Measurements from ENCODE around the gene LANCL3.
"Not testable (repeated sequence)": the region's sequence is repeated elsewhere in the genome, so short reads cannot be mapped to it uniquely, and the experiment has no call there.

The LANCL3 gene

DNA sequence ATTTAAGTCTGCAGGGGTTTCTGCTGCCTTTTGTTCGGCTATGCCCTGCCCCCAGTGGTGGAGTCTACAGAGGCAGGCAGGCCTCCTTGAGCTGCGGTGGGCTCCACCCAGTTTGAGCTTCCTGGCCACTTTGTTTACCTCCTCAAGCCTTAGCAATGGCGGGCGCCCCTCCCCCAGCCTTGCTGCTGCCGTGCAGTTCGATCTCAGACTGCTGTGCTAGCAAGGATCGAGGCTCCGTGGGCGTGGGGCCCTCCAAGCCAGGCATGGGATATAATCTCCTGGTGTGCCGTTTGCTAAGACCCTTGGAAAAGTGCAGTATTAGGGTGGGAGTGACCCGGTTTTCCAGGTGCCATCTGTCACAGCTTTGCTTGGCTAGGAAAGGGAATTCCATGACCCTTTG, 15.9 kb downstream of the LANCL3 start:
- H3K36me3 Mint-ChIP-seq (ENCODE audit: low read depth); H3K4me1 Mint-ChIP-seq (ENCODE audit: low read depth); intact Hi-C loops (cut with micrococcal nuclease); H3K27me3 Mint-ChIP-seq; H3K27ac Mint-ChIP-seq; H3K4me3 Mint-ChIP-seq; H3K9me3 Mint-ChIP-seq: not testable (repeated sequence)

DNA sequence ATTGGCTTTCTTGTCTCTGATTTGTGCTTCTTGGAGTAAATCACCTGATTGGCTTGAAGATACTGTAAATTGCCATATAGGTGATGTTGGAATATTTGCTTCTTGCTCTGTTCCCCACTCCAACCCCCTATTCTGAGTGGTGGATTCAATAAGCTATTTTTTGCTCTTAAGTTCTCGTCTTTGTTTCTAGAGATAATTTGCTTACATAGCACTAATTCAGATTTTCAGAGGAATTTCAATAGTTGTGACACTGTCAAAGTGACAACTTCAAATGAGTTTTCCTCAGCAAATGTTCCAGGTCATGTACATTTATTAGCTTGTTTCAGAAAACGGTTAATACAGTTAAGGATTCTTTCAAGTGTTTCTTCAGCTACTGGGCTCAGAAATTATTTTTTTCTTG, 18.6 kb downstream of the LANCL3 start:
- intact Hi-C loops (cut with micrococcal nuclease): no loop called here
- H3K4me3 Mint-ChIP-seq: no peak overlapping the region
- no peaks in the 10 kb centered on the region for H3K36me3 Mint-ChIP-seq (ENCODE audit: low read depth)
- no peak overlapping the region for H3K27ac Mint-ChIP-seq
- H3K27me3 Mint-ChIP-seq: no peaks in the 10 kb centered on the region
- H3K4me1 Mint-ChIP-seq (ENCODE audit: low read depth): no peaks in the 10 kb centered on the region
- no peaks in the 10 kb centered on the region for H3K9me3 Mint-ChIP-seq

DNA sequence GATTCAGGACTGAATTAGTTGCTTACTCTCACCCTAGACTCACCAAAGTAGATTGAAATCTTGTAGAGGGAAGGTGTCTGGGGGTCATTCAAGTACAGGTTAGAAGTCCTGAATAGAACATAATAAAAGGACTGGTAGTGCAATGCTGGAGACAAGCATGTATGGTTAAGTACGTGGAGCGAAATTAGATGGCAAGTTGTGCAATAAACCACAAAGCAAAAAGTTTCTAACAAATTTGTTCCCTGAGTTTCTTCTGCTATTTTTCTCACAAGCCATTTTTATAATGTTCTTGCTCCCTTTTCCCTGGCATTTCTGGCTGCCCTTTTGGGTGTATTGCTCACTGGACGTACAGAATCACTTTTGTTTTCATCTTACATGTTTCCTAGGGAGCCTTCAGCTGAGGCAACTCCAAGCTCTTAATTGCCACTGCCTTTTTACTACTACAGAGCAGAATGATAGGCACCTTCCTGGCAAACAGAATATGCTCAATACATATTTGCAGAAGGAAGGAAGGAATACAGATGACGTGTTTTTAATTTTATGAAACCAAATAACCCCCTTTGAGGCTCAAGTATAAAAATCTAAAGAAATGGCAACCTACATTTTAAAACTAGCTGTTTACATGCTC, 23.4 kb downstream of the LANCL3 start:
- no peaks in the 10 kb centered on the region for H3K36me3 Mint-ChIP-seq (ENCODE audit: low read depth)
- H3K4me3 Mint-ChIP-seq: no peak overlapping the region
- no peaks in the 10 kb centered on the region for H3K27me3 Mint-ChIP-seq

DNA sequence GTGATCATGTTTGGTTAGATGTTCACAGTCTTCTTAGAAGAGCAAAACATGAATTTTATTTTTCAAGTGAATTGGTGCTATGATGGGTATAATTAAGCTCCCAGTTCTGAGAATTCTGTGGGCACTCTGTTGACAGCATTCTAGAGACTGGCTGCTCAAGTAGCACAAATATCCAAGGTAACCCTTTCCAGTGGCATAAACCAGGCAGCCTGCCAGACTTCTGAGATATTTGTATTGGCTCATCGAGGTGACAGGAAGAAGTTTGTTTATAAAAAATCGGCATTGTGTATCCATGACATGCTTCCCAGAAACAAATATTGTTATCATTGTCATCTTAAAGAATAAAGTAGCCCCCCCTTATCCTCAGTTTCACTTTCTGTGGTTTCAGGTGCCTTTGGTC, 28.3 kb downstream of the LANCL3 start:
- H3K36me3 Mint-ChIP-seq (ENCODE audit: low read depth): no peaks in the 10 kb centered on the region
- H3K27me3 Mint-ChIP-seq: no peaks in the 10 kb centered on the region
- H3K4me1 Mint-ChIP-seq (ENCODE audit: low read depth): no peaks in the 10 kb centered on the region
- H3K9me3 Mint-ChIP-seq: no peaks in the 10 kb centered on the region
- intact Hi-C loops (cut with micrococcal nuclease): no loop called here
- H3K27ac Mint-ChIP-seq: no peak overlapping the region
- H3K4me3 Mint-ChIP-seq: no peak overlapping the region

More for the DNA sequence above, 23.4 kb downstream of the LANCL3 start:
- H3K27ac Mint-ChIP-seq: no peak overlapping the region
- no peaks in the 10 kb centered on the region for H3K9me3 Mint-ChIP-seq
- intact Hi-C loops (cut with micrococcal nuclease): no loop called here
- H3K4me1 Mint-ChIP-seq (ENCODE audit: low read depth): no peaks in the 10 kb centered on the region

DNA sequence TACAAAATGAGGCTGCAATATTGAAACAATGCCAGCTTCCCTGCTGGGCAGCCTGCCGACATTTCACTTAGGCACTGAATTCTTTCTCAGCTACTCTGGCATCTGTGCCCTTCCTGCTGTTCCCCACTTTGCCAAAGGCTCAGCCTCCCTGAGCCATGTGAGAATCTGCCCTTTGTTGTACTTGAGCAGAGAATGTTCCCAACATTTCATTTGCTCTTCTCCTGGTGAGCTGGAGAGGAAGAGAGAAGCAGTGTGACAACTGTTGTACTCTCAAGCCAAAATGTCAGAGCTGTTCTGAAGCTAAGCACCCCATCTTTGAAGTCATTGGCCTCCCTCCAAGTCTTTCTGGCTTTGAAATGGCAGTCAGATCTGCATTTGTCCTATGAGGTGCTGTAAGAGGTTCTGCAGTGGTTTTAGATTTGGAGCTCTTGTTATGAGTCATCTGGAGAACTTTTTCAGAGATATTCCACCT, 32.5 kb downstream of the LANCL3 start:
- Mint-ChIP-seq H3K27ac (no peak overlapping the region), H3K4me1 (ENCODE audit: low read depth) (no peaks in the 10 kb centered on the region), H3K36me3 (ENCODE audit: low read depth) (no peaks in the 10 kb centered on the region), H3K9me3 (no peaks in the 10 kb centered on the region), H3K4me3 (no peak overlapping the region), H3K27me3 (peaks cover 3% of the 10 kb centered on the region)
- intact Hi-C loops (cut with micrococcal nuclease): no loop called here

DNA sequence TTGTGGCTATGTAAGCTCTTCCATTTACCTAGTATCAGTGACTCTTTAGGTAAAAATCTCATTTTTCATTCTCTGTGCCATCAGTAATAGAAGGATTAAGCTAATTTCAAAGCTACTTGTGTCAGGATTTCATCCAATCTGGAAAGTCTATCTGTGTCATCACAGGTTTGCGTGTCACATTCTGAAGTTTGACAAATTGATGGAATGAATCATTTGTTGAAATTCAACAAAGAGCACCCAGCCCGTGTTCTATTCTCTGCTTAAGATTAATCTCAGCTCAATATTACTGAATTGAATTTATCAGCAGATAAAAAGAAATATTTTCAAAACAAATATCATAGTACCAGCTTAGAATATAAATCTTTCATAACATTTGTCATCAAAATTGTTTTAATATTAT, 35.8 kb downstream of the LANCL3 start:
- H3K9me3 Mint-ChIP-seq: no peaks in the 10 kb centered on the region
- no peaks in the 10 kb centered on the region for H3K36me3 Mint-ChIP-seq (ENCODE audit: low read depth)
- no peaks in the 10 kb centered on the region for H3K4me1 Mint-ChIP-seq (ENCODE audit: low read depth)
- no peak overlapping the region for H3K27ac Mint-ChIP-seq
- intact Hi-C loops (cut with micrococcal nuclease): no loop called here
- H3K27me3 Mint-ChIP-seq: peaks cover 3% of the 10 kb centered on the region
- H3K4me3 Mint-ChIP-seq: no peak overlapping the region

DNA sequence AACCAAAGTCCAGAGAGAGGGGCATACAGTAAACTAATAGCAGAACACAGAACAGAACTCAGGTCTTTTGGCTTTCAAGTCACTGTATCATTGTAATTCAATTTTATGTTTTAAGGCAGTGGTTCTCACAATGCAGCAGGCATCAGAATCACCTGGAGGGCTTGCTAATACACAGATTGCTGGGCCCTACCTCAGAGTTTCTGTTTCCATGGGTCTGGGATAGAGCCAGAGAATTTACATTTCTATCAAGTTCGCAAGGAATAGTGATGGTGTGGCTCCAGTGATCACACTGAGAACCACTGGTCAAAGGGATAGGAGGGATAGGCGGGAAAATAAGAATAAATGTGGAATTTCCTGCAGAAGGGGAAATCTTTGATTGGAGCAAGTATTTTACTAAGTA, 36.7 kb downstream of the LANCL3 start:
- no peaks in the 10 kb centered on the region for H3K4me1 Mint-ChIP-seq (ENCODE audit: low read depth)
- intact Hi-C loops (cut with micrococcal nuclease): no loop called here
- H3K27ac Mint-ChIP-seq: no peak overlapping the region
- H3K9me3 Mint-ChIP-seq: no peaks in the 10 kb centered on the region
- no peaks in the 10 kb centered on the region for H3K36me3 Mint-ChIP-seq (ENCODE audit: low read depth)
- peaks cover 3% of the 10 kb centered on the region for H3K27me3 Mint-ChIP-seq
- no peak overlapping the region for H3K4me3 Mint-ChIP-seq

DNA sequence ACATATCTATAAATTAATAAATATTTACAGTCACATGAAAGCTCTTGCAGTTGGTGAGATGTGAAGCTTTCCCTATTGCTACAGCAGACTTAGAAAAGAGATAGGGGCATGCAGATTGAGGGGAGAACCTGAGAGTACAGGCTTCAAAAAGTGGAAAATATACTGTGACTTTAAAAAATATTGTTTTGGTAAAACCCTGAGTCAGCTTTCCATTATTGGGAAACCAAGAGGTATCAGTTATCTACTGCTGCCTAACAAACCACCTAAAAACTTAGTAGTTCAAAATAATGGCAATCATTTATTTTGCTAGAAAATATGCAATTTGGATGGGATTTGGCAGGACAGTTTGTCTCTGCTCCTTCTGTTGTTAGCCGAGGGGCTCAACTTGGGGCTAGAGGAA, 38.3 kb downstream of the LANCL3 start:
- intact Hi-C loops (cut with micrococcal nuclease): no loop called here
- no peak overlapping the region for H3K27ac Mint-ChIP-seq
- no peaks in the 10 kb centered on the region for H3K36me3 Mint-ChIP-seq (ENCODE audit: low read depth)
- H3K9me3 Mint-ChIP-seq: no peaks in the 10 kb centered on the region
- H3K4me1 Mint-ChIP-seq (ENCODE audit: low read depth): no peaks in the 10 kb centered on the region
- H3K27me3 Mint-ChIP-seq: peaks cover 3% of the 10 kb centered on the region
- no peak overlapping the region for H3K4me3 Mint-ChIP-seq

DNA sequence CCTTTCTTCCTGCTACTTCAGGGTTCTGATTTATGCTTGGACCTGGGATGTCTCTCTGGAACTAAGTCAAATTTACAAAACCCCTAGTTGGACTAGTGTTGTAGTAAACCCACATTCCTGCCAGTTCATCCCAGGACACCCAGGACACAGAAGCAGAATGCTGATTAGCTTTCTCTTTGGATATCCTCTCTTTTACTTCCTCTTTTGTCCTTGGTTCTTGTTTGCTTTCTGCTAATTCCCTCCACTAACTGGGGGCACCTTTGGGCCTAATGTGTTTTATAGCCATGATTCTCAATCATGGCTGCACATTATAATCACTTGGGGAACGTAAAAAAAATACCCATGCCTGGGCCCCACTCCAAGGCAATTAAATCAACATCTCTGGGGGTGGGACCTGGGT, 42.5 kb downstream of the LANCL3 start:
- H3K4me3 Mint-ChIP-seq: no peak overlapping the region
- H3K27ac Mint-ChIP-seq: no peak overlapping the region
- H3K9me3 Mint-ChIP-seq: no peaks in the 10 kb centered on the region
- intact Hi-C loops (cut with micrococcal nuclease): no loop called here
- no peaks in the 10 kb centered on the region for H3K36me3 Mint-ChIP-seq (ENCODE audit: low read depth)
- no peaks in the 10 kb centered on the region for H3K4me1 Mint-ChIP-seq (ENCODE audit: low read depth)
- no peaks in the 10 kb centered on the region for H3K27me3 Mint-ChIP-seq

DNA sequence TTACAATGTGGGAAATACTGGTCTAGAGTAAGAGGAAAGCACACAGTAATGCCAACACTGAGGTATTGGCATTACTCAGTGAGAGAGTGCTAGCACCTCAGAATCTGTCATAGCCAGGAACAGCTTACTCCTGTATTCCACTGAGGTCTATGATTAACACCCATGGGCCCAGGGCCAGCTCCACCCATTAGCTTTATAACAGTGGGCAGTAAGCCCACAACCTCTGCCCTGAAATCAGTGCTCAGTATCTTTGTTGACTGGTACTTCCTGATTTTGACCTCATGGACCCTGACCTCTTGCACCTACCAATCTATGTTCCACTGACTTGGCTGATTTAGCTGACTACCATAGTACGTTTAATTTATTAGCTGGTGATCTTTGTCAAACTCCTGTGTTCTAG, 56.1 kb downstream of the LANCL3 start:
- intact Hi-C loops (cut with micrococcal nuclease): no loop called here
- Mint-ChIP-seq H3K4me1 (ENCODE audit: low read depth) (no peaks in the 10 kb centered on the region), H3K9me3 (no peaks in the 10 kb centered on the region), H3K36me3 (ENCODE audit: low read depth) (no peaks in the 10 kb centered on the region), H3K27ac (no peak overlapping the region), H3K4me3 (no peak overlapping the region), H3K27me3 (no peaks in the 10 kb centered on the region)

DNA sequence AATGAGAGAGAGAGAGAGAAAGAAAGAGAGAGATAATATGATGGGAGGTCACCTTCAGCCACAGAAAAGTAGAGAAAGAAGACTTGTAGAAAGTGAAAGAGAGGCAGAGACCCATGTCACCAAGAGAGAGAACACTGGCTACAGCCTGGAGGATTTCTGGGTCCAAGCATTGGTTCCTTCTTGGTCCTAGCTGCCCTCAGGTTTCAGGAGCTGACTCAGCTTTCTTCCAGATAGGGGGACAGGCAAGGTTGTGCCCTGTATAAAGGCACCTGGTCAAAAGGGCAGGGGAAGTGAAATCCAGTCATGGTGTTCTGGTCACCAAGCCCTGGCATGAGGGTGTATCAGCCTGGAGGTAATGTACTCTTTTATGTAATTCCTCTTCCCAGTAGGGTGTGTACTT, 66.6 kb downstream of the LANCL3 start:
- intact Hi-C loops (cut with micrococcal nuclease): no loop called here
- Mint-ChIP-seq H3K9me3 (peaks cover 15% of the 10 kb centered on the region), H3K4me1 (ENCODE audit: low read depth) (no peaks in the 10 kb centered on the region), H3K36me3 (ENCODE audit: low read depth) (no peaks in the 10 kb centered on the region), H3K4me3 (no peak overlapping the region), H3K27me3 (no peaks in the 10 kb centered on the region), H3K27ac (no peak overlapping the region)

DNA sequence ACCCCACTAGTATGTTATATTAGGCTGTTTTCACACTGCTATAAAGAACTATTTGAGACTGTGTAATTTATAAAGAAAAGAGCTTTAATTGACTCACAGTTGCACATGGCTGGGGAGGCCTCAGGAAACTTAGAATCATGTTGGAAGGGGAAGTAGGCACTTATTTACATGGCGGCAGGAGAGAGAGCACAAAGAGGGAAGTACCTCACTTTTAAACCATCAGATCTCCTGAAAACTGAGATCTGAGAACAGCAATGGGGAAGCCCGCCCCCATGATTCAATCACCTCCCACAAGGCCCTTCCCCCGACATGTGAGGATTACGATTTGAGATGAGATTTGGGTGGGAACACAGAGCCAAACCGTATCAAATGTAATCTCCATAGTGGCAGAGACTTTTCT, 68.7 kb downstream of the LANCL3 start:
- Mint-ChIP-seq H3K4me1 (ENCODE audit: low read depth) (no peaks in the 10 kb centered on the region), H3K27ac (no peak overlapping the region), H3K36me3 (ENCODE audit: low read depth) (no peaks in the 10 kb centered on the region), H3K4me3 (no peak overlapping the region), H3K27me3 (no peaks in the 10 kb centered on the region), H3K9me3 (peaks cover 15% of the 10 kb centered on the region)
- intact Hi-C loops (cut with micrococcal nuclease): no loop called here

DNA sequence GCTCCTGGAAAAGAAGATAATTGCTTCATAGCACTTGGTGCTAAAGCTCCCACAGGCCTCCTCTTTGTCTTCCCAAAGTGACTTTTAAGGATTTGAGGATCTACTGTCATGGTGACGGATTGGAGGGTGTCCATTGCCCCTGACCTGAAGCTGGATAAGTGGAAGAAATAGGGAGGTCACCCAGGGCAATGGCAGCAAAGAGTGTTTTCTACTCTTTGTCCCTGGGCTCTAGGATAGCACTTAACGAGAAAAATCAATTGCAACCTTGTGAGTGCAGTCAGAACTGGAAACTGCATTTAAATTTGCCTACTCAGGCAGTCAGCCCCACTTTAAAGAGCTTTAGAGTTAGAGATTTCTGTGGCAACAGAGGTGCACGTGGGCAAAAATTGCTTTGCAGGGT, 70.4 kb downstream of the LANCL3 start:
- no peaks in the 10 kb centered on the region for H3K27me3 Mint-ChIP-seq
- intact Hi-C loops (cut with micrococcal nuclease): no loop called here
- no peaks in the 10 kb centered on the region for H3K4me1 Mint-ChIP-seq (ENCODE audit: low read depth)
- no peaks in the 10 kb centered on the region for H3K36me3 Mint-ChIP-seq (ENCODE audit: low read depth)
- no peak overlapping the region for H3K27ac Mint-ChIP-seq
- H3K9me3 Mint-ChIP-seq: peaks cover 15% of the 10 kb centered on the region
- H3K4me3 Mint-ChIP-seq: no peak overlapping the region

DNA sequence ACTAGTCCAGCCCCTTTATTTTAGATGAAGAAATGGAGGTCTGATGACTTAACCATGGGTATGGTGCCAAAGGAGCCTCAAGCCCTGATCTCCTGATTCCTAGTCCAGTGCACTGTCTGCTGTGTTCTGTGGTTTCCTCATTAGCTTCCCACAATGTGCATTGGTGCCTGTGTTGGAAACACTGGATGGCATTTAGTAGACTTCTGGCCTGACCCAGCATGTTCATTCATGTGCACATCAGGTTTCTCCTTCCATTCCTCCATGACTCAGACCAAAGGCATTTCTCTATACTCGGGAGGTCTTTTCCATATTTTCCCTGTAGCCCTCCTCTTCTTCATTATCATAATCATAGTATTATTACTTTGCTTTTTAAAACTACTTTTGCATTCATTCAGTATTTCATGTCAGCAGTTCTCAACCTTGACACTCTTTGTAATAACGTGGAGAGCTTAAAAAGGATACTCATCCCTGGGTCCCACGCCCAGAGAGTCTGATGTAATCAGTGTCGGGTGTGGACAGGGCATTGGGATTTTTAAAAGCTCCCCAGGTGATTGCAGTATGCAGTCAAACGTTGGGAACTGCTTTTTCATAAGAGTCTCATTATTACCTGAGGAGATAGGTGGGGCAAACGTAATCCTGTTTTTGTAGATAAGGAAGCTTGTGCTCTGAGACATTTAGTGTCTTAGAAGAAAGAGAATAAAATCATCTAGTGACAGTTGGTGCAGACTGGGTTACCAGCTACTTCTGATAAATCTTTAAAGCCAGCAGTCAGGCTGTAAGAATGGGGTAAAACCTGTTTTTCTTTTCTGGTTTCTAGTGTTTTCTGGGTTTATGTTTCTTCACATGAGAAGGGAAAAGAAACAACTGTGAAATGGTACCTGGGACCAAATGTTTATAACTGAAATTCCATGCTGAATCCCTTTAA, 73.2 kb downstream of the LANCL3 start:
- Mint-ChIP-seq H3K4me3 (no peak overlapping the region), H3K9me3 (peaks cover 5% of the 10 kb centered on the region), H3K36me3 (ENCODE audit: low read depth) (no peaks in the 10 kb centered on the region), H3K27ac (no peak overlapping the region), H3K4me1 (ENCODE audit: low read depth) (no peaks in the 10 kb centered on the region), H3K27me3 (no peaks in the 10 kb centered on the region)
- intact Hi-C loops (cut with micrococcal nuclease): no loop called here

All from dendritic cell treated with granulocyte-macrophage colony-stimulating factor and Interleukin-4, amounts not matched to agents 40 ng/mL and 50 ng/mL, for 4 days (primary cell).